DLD1 (cell line): ENCODE measurements around the gene TPRG1.

Source experiments
- in situ Hi-C: cut with HindIII; loops from 2 replicates; pipeline ENCODE4 v1.10.0; 2017; ENCODE audit warnings: low sequenced_read_pairs

TPRG1 gene

GRCh38 chr3:189276444-189277219 lies 104.9 kb downstream of the TPRG1 start:
- in situ Hi-C loops = no loop called here

GRCh38 chr3:189277711-189278110 lies 105.9 kb downstream of the TPRG1 start:
- in situ Hi-C loops = no loop called here

- in situ Hi-C loops = no loop called here
These were observed 106.5 kb downstream of the TPRG1 start for GRCh38 chr3:189278221-189278620.

- in situ Hi-C loops = no loop called here
These were observed 110.4 kb downstream of the TPRG1 start for GRCh38 chr3:189282189-189282588.

GRCh38 chr3:189282741-189283140 lies 111.0 kb downstream of the TPRG1 start:
- in situ Hi-C loops = no loop called here

- in situ Hi-C loops = no loop called here
These were observed 114.4 kb downstream of the TPRG1 start for GRCh38 chr3:189286188-189286587.

GRCh38 chr3:189286916-189287315 lies 115.1 kb downstream of the TPRG1 start:
- in situ Hi-C loops = no loop called here

- in situ Hi-C loops = no loop called here
These were observed 116.8 kb downstream of the TPRG1 start for GRCh38 chr3:189288348-189289235.

GRCh38 chr3:189289251-189289650 lies 117.5 kb downstream of the TPRG1 start:
- in situ Hi-C loops = no loop called here

- in situ Hi-C loops = no loop called here
These were observed 121.1 kb downstream of the TPRG1 start for GRCh38 chr3:189292667-189293484.

GRCh38 chr3:189294649-189295048 lies 122.9 kb downstream of the TPRG1 start:
- in situ Hi-C loops = no loop called here

GRCh38 chr3:189295089-189295488 lies 123.3 kb downstream of the TPRG1 start:
- in situ Hi-C loops = no loop called here

GRCh38 chr3:189297932-189298331 lies 126.2 kb downstream of the TPRG1 start:
- in situ Hi-C loops = no loop called here

GRCh38 chr3:189298469-189299375 lies 127.0 kb downstream of the TPRG1 start:
- in situ Hi-C loops = no loop called here

- in situ Hi-C loops = no loop called here
These were observed 128.6 kb downstream of the TPRG1 start for GRCh38 chr3:189300345-189300744.

GRCh38 chr3:189301479-189301878 lies 129.7 kb downstream of the TPRG1 start:
- in situ Hi-C loops = no loop called here

GRCh38 chr3:189303584-189303983 lies 131.8 kb downstream of the TPRG1 start:
- in situ Hi-C loops = no loop called here

- in situ Hi-C loops = no loop called here
These were observed 132.9 kb downstream of the TPRG1 start for GRCh38 chr3:189304465-189305351.

GRCh38 chr3:189305412-189305811 lies 133.6 kb downstream of the TPRG1 start:
- in situ Hi-C loops = no loop called here
